ENCODE measurements around the gene TNFRSF13B. TPM values are rescaled to one million over a fixed set of nuclear protein-coding genes. Genes with fewer than 3 reads are reported as not detected.

TNFRSF13B gene
- total RNA-seq, 4 donors from 2014 or later: not detected

- intact Hi-C loops (cut with DNase I): no loop called here
- 77 to 79% methylated on average over 7 to 9 of the region's 9 CpGs for WGBS, 2 donors
- Histone ChIP-seq H3K36me3 (no peaks in the 10 kb centered on the region), H3K27me3 (no peaks in the 10 kb centered on the region), H3K4me3 (replicated peaks in 1 of 3) (no peak overlapping the region), H3K27ac (no peak overlapping the region), H3K9me3 (no peaks in the 10 kb centered on the region), H3K4me1 (no peaks in the 10 kb centered on the region)
- TF ChIP-seq, protein P1, sequence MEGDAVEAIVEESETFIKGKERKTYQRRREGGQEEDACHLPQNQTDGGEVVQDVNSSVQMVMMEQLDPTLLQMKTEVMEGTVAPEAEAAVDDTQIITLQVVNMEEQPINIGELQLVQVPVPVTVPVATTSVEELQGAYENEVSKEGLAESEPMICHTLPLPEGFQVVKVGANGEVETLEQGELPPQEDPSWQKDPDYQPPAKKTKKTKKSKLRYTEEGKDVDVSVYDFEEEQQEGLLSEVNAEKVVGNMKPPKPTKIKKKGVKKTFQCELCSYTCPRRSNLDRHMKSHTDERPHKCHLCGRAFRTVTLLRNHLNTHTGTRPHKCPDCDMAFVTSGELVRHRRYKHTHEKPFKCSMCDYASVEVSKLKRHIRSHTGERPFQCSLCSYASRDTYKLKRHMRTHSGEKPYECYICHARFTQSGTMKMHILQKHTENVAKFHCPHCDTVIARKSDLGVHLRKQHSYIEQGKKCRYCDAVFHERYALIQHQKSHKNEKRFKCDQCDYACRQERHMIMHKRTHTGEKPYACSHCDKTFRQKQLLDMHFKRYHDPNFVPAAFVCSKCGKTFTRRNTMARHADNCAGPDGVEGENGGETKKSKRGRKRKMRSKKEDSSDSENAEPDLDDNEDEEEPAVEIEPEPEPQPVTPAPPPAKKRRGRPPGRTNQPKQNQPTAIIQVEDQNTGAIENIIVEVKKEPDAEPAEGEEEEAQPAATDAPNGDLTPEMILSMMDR (IDR thresholded peaks at IDR 0.05): no peak
- TF ChIP-seq POLR2A (IDR thresholded peaks at IDR 0.05): no peak
- no peak for DNase-seq
Observed at GRCh38 chr17:16931318-16932060, 40.4 kb downstream of the TNFRSF13B start.

GRCh38 chr17:16930571-16931317 lies 41.2 kb downstream of the TNFRSF13B start:
- Histone ChIP-seq H3K36me3 (no peaks in the 10 kb centered on the region), H3K4me3 (replicated peaks in 1 of 3) (no peak overlapping the region), H3K27ac (no peak overlapping the region), H3K9me3 (no peaks in the 10 kb centered on the region), H3K27me3 (no peaks in the 10 kb centered on the region), H3K4me1 (no peaks in the 10 kb centered on the region)
- WGBS, 2 donors: 93% methylated on average over 8 to 10 of the region's 13 CpGs
- DNase-seq: no peak
- TF ChIP-seq, protein P1 (IDR thresholded peaks at IDR 0.05): no peak
- no peak for TF ChIP-seq POLR2A (IDR thresholded peaks at IDR 0.05)
- intact Hi-C loops (cut with DNase I): no loop called here

- intact Hi-C loops (cut with DNase I): no loop called here
- no peak overlapping the region for H3K4me3 ChIP-seq (replicated peaks in 1 of 3)
- TF ChIP-seq POLR2A (IDR thresholded peaks at IDR 0.05): no peak
- TF ChIP-seq, protein P1 (IDR thresholded peaks at IDR 0.05): no peak
- no peak for DNase-seq
- no peak overlapping the region for H3K27ac ChIP-seq
- H3K4me1 ChIP-seq: no peaks in the 10 kb centered on the region
- WGBS, 2 donors: 91 to 93% methylated on average over 11 to 17 of the region's 17 CpGs
- no peaks in the 10 kb centered on the region for H3K36me3 ChIP-seq
- no peaks in the 10 kb centered on the region for H3K9me3 ChIP-seq
- H3K27me3 ChIP-seq: no peaks in the 10 kb centered on the region
Observed at GRCh38 chr17:16929757-16930520, 42.0 kb downstream of the TNFRSF13B start.

GRCh38 chr17:16929035-16929680 lies 42.8 kb downstream of the TNFRSF13B start:
- no peak for DNase-seq

More at GRCh38 chr17:16929035-16929680, 42.8 kb downstream of the TNFRSF13B start:
- no peaks in the 10 kb centered on the region for H3K36me3 ChIP-seq
- no peak overlapping the region for H3K27ac ChIP-seq
- 73 to 77% methylated on average over 10 to 12 of the region's 12 CpGs for WGBS, 2 donors
- no peaks in the 10 kb centered on the region for H3K27me3 ChIP-seq
- intact Hi-C loops (cut with DNase I): no loop called here
- no peaks in the 10 kb centered on the region for H3K4me1 ChIP-seq
- H3K9me3 ChIP-seq: no peaks in the 10 kb centered on the region
- H3K4me3 ChIP-seq (replicated peaks in 1 of 3): no peak overlapping the region
- TF ChIP-seq POLR2A (IDR thresholded peaks at IDR 0.05): no peak
- TF ChIP-seq, protein P1 (IDR thresholded peaks at IDR 0.05): no peak
